IPS-15b (cell line): ENCODE measurements around the gene CAMK2A.
A peak's percentile ranks its signal among the peaks of the same experiment; 100 is the strongest.

Experiments
- H3K27me3 ChIP-seq: one replicate; pipeline ENCODE4 v1.6.1; 2013; ENCODE audit warnings: low read length; ENCODE audit not compliant: control insufficient read depth, insufficient read depth
- H3K36me3 ChIP-seq: one replicate; pipeline ENCODE4 v1.6.1; 2013; ENCODE audit warnings: low read length; ENCODE audit not compliant: control insufficient read depth, insufficient read depth
- H3K4me1 ChIP-seq: one replicate; pipeline ENCODE4 v1.6.1; 2013; ENCODE audit warnings: mild to moderate bottlenecking, low read length; ENCODE audit not compliant: control insufficient read depth, insufficient read depth
- H3K4me3 ChIP-seq: one replicate; pipeline ENCODE4 v1.5.1; 2013; ENCODE audit warnings: low read depth, low read length
- H3K9ac ChIP-seq: one replicate; pipeline ENCODE4 v1.6.1; 2013; ENCODE audit warnings: low read depth, mild to moderate bottlenecking, low read length
- H3K9me3 ChIP-seq: one replicate; pipeline ENCODE4 v1.6.1; 2013; ENCODE audit warnings: mild to moderate bottlenecking, low read length; ENCODE audit not compliant: control insufficient read depth, insufficient read depth

The CAMK2A gene

DNA sequence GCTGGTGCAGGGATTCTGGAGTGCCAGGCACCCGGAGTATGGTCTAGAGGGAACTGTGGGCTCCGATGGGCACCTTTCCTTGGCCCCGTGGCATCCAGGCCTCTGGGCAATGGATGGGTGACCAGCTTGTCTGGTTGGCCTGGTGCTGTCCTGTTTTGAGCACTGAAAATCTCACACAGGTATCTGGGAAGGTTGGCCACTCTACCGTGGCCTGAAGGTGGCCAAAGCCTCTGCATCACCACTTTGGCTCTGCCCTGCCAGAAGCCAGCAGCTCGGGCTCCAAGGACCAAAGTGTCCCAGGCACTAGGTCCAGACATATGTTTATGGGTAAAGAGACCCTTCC, 70.9 kb downstream of the CAMK2A start:
- no peaks in the 10 kb centered on the region for H3K9me3 ChIP-seq
- no peak overlapping the region for H3K9ac ChIP-seq
- H3K4me1 ChIP-seq = peaks cover 4% of the 10 kb centered on the region
- H3K36me3 ChIP-seq = no peaks in the 10 kb centered on the region
- peaks cover 12% of the 10 kb centered on the region for H3K27me3 ChIP-seq
- H3K4me3 ChIP-seq = no peak overlapping the region

DNA sequence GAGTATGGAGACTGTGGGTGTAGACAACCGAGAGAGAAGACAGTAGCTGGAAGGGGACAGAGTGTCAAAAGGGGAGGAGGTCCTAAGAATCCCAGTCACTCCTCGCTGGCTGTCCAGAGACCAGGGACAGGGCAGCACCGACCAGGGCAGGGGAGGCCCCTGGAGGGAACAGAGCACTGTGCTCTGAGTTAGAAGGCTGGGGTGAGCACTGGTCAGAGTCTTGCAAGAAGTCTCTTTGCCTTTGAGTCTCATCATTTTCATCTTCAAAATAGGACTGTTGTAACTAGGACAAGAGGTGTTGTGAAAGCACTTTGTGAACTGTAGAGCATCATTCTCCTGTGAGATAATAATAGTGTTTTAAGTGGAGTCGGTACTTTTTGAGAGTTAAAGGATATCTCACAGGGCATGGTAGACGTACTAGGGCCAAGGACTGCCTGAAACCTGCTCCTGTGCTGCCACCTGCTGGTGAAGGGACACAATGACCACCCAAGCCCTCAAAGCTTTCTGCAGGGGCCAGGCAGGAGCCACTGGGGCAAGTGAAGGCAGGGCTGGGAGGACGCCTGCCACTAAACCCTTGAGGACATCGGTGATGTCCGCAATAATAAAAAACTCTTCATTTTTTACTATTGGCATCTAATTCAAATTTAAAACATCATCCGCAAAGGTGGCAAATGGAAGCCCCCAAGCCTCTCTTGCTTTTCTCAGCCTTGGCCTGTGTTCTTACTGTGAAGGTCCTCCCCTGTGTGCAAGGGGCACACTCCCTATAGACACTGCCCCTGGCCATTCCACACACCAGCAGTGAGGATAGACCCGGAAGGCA, 71.5 kb downstream of the CAMK2A start:
- peaks cover 12% of the 10 kb centered on the region for H3K27me3 ChIP-seq
- no peak overlapping the region for H3K9ac ChIP-seq
- no peaks in the 10 kb centered on the region for H3K36me3 ChIP-seq
- H3K9me3 ChIP-seq = no peaks in the 10 kb centered on the region
- H3K4me3 ChIP-seq = no peak overlapping the region
- H3K4me1 ChIP-seq = peaks cover 4% of the 10 kb centered on the region

DNA sequence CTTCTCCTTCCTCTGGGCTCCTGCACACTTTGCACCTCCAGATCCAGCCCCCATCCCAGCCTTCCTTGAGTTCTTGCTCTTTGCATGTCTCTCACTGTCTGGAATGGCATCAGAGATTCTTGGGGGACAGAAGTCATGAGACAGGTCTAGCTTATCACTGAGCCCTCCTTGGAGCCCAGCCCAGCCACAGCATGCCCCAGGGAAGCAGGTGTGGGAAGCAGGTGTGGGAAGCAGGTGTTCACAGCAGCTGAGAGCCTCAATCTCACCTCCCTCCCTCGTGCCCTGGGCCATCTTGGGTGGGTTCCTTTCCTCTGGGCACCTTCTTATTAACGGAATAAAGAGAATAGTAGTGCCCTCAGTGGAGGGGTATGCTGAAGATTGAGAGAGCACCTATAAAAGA, 72.5 kb downstream of the CAMK2A start:
- Histone ChIP-seq H3K4me1 (peaks cover 4% of the 10 kb centered on the region), H3K36me3 (no peaks in the 10 kb centered on the region), H3K9me3 (no peaks in the 10 kb centered on the region), H3K9ac (no peak overlapping the region), H3K27me3 (peaks cover 12% of the 10 kb centered on the region), H3K4me3 (no peak overlapping the region)

GRCh38 chr5:150215979-150216944, 73.3 kb downstream of the CAMK2A start:
- H3K4me1 ChIP-seq = peaks cover 7% of the 10 kb centered on the region
- no peak overlapping the region for H3K4me3 ChIP-seq
- H3K27me3 ChIP-seq = peaks cover 12% of the 10 kb centered on the region
- H3K9ac ChIP-seq = no peak overlapping the region
- H3K9me3 ChIP-seq = no peaks in the 10 kb centered on the region
- H3K36me3 ChIP-seq = no peaks in the 10 kb centered on the region

GRCh38 chr5:150214289-150214688, 75.3 kb downstream of the CAMK2A start:
- Histone ChIP-seq H3K36me3 (no peaks in the 10 kb centered on the region), H3K4me1 (peaks cover 9% of the 10 kb centered on the region), H3K4me3 (no peak overlapping the region), H3K9me3 (no peaks in the 10 kb centered on the region), H3K9ac (no peak overlapping the region), H3K27me3 (peaks cover 12% of the 10 kb centered on the region)

DNA sequence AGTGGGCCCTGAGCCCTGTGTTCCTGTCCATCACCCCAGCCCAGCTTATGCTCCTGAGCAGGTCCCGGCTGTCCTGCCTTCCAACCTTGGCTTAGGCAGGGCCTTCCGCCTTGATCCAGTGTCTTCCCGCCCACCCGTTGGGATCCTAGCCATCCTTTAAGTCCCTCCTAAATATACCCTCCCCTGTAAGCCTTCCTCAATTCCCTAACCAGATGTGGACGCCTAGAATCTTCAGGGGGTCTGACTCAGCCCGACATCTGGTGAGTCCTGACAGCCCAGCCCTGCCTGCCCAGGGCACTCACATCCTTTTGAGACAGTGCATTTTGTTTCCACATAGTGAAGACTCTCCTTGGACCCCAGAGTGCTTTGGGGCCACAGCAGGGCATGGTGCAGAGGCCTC, 76.0 kb downstream of the CAMK2A start:
- Histone ChIP-seq H3K4me1 (peaks cover 9% of the 10 kb centered on the region), H3K9ac (no peak overlapping the region), H3K36me3 (no peaks in the 10 kb centered on the region), H3K27me3 (peaks cover 12% of the 10 kb centered on the region), H3K9me3 (no peaks in the 10 kb centered on the region), H3K4me3 (no peak overlapping the region)

- Histone ChIP-seq H3K27me3 (peaks cover 2% of the 10 kb centered on the region), H3K36me3 (no peaks in the 10 kb centered on the region), H3K9me3 (no peaks in the 10 kb centered on the region), H3K9ac (no peak overlapping the region), H3K4me1 (peaks cover 11% of the 10 kb centered on the region), H3K4me3 (peak overlapping the region; percentile 4)
Measured at GRCh38 chr5:150211156-150212030, 78.2 kb downstream of the CAMK2A start.

DNA sequence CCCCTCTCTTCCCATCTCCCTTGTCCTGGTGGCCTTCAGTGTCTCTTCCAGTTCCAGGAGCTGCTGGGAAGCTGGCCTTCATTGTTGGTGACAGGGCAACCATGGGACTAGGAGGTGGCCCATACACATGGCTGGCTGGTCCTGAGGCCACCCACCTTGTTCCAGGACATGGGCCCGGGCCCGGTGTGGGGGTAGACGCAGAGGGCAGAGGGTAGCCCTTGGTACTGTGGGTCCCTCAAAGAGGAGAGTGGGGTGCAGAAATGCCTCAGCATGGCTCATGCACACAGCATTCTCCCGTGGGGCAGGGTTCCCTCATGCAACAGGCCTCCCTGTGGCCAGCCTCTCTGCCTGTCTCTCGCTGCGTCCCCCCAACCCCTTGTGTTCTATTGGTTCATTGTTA, 78.9 kb downstream of the CAMK2A start:
- Histone ChIP-seq H3K4me1 (peaks cover 11% of the 10 kb centered on the region), H3K9me3 (no peaks in the 10 kb centered on the region), H3K36me3 (no peaks in the 10 kb centered on the region), H3K4me3 (peak overlapping the region; percentile 4), H3K9ac (no peak overlapping the region), H3K27me3 (peaks cover 2% of the 10 kb centered on the region)

DNA sequence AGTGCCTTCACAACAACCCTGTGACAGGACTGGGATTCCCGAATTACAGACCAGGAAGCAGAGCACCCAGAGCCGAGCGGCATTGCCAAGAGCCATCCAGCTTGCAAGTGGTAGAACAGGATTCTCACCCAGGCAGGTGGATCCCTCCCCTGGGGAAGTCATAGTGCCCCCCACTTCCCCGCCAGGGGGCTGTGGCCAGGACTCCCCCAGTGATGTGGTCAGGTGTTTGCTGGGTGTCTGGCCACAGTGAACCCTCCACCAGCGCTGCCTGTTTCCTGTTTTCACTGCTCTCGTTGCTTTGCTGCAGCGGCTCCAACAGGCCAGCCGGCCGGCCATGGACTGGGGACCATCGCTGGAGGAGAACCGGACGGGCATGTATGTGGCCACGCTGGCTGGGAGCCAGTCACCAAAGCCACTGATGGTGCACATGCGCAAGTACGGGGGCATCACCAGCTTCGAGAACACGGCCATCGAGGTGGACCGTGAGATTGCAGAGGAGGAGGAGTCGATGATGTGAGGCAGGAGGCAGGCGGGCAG, 80.4 kb downstream of the CAMK2A start:
- Histone ChIP-seq H3K4me1 (peaks cover 11% of the 10 kb centered on the region), H3K4me3 (no peak overlapping the region), H3K9ac (no peak overlapping the region), H3K27me3 (peaks cover 2% of the 10 kb centered on the region), H3K36me3 (no peaks in the 10 kb centered on the region), H3K9me3 (no peaks in the 10 kb centered on the region)

- H3K4me1 ChIP-seq = peaks cover 11% of the 10 kb centered on the region
- H3K9me3 ChIP-seq = no peaks in the 10 kb centered on the region
Measured at GRCh38 chr5:150208187-150209098, 81.1 kb downstream of the CAMK2A start.

More at GRCh38 chr5:150208187-150209098, 81.1 kb downstream of the CAMK2A start:
- Histone ChIP-seq H3K27me3 (no peaks in the 10 kb centered on the region), H3K9ac (no peak overlapping the region), H3K4me3 (no peak overlapping the region), H3K36me3 (no peaks in the 10 kb centered on the region)
